GM20000 (cell line): ENCODE results near the gene ADAMTSL4.

ENCODE experiments used
- DNase-seq: peaks from one replicate; pipeline ENCODE4 v3.0.0; 2012; ENCODE audit warnings: low spot score
- CTCF ChIP-seq: IDR thresholded peaks from 2 replicates; pipeline ENCODE4 v1.5.1; 2012; ENCODE audit warnings: mild to moderate bottlenecking, control low read depth; ENCODE audit errors: extremely low read depth, missing control alignments

ADAMTSL4 gene

GRCh38 chr1:150535511-150536287, 13.5 kb upstream of the ADAMTSL4 start:
- TF ChIP-seq CTCF: no peak

GRCh38 chr1:150536836-150537731, 12.1 kb upstream of the ADAMTSL4 start:
- TF ChIP-seq CTCF: no peak
- DNase-seq: no peak

More at GRCh38 chr1:150535511-150536287, 13.5 kb upstream of the ADAMTSL4 start:
- no peak for DNase-seq

GRCh38 chr1:150537732-150538684, 11.2 kb upstream of the ADAMTSL4 start:
- DNase-seq: no peak
- no peak for TF ChIP-seq CTCF

GRCh38 chr1:150543500-150544143, 5.6 kb upstream of the ADAMTSL4 start:
- TF ChIP-seq CTCF: no peak
- DNase-seq: no peak

GRCh38 chr1:150544204-150544603, 5.0 kb upstream of the ADAMTSL4 start:
- no peak for DNase-seq
- TF ChIP-seq CTCF: no peak

- DNase-seq: no peak
- no peak for TF ChIP-seq CTCF
Observed at GRCh38 chr1:150545486-150546032, 3.6 kb upstream of the ADAMTSL4 start.
